Measurements from ENCODE around the gene FOLR2.
"Not testable (repeated sequence)": the region's sequence is repeated elsewhere in the genome, so short reads cannot be mapped to it uniquely, and the experiment has no call there.

The FOLR2 gene

DNA sequence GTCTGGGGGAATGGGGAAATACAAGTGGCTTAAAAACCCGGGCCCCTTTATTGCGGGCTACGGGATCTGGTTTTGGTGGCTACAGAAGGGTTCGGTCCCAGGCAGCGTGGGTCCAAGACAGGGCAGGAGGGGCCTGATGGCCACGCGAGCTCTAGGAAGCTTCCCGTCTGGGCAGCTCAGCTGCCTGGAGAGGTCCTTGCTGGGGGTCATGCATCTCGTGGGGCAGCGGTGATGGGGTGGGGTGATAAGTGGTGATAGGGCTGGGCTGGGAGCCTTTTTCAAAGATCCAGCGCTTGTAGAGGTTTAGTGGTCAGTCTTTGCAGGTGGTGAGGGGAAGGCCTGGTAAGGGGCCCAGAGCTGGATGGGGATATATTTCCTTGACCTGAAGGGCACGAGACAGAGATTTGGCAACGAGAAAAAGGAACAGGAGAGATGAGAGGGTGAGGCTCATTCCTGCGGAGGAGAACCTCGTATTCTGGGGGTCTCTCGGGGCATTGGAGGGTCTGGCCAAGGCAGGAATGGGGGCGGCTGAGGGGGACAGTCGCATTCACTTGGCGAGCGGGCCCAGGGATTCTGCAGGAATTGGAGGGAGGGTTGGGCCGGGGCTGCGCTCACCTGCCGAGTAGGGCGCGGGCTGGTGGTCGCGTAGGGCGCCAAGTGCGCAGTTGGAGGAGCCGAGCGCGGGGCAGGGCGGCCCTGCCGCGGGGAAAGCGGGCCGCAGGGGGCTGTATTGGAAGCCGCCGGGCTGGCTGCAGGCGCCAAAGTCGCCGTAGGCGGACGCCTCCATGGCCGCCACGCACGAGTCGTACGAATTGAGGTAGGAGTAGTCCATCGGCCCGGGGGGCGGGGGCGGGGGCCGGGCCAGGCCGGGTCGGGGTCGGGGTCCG, 26.8 kb downstream of the FOLR2 start:
- no peak for DNase-seq

DNA sequence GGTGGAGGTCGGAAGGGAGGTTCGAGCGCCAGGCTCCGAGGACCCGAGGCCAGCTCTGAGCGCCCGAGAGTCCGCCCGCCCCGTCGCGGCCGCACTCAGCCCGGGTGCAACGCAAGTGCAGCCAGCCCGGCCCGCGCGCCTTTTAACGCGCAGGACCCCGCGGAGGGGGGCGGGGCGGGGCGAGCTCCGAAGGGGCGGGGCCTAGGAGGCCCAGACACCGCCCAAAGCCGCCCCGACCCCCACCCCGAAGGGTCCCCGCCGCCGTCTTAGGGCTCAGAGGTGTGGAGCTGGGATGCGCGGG, 27.4 kb downstream of the FOLR2 start, which contains the start of gene PHOX2A:
PHOX2A (minus strand) TSS at position 117 of the 301 bp plus-strand sequence. CDS start 172 bp downstream, outside the sequence.
- DNase-seq: no peak

DNA sequence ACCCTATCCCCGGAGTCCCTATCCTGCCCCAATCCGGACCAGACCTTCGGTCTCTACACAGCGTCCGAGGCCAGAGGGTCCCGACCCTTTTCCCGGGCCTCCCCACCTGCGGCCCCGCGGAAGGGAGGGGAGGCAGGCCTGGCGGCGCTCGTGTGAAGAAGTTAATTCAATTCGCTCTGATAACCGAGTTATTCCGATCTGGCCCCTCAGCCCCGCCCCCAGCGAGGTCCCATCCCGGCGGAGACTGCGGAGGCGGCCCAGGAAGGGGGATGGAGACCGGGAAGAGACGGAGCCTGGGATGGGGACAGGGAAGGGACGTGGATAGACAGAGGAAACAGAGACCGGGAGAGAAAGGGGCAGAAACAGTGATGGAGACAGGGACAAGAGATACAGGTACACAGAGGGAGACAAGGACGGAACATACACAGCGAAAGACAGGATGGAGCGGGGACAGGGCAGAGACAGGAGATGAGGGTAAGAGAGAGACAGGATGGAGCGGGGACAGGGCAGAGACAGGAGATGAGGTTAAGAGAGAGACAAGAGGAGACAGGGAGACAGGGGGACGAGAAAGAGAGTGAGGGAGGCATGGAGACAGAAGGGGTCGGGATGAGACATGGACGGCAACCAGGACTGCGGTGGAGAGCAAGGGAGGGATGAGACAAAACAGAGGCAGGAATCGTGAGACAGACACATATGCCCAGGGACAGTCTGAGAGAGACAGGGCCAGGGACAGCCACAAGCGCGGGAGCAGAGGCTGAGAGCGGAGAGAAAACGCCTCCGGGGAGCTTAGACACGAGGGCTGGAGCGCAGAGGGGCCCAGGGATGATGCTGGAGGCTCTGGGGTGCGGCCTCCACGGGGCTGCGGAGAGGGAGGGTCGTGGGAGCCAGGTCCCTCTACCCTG, 28.0 kb downstream of the FOLR2 start:
- no peak for DNase-seq

DNA sequence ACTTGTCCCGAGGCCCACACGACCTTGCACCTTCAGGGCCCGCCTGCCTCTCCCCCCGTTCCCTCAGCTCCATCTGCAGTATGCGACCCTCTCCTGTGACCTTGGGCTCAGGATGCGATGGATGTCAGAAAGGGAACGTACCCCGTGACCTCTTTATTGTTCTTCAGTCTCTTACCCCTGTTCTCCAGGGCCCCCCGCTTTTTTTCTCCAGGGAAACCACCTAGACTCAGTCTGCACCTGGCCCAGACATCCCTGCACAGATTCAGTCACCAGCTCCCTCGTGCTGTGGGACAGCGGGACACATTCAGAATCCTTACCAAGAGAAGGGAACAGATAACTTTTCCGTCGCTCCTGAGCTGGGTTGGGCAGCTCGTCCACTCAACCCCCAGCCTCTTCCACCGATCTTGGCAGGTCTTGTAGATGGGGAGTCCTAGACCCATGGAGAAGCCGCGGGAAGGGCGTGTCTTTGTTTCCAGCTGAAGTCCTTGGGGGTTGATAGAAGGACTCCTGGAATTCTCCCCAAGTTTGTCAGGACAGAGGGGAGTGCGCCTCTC, 28.7 kb downstream of the FOLR2 start:
- no peak for DNase-seq

DNA sequence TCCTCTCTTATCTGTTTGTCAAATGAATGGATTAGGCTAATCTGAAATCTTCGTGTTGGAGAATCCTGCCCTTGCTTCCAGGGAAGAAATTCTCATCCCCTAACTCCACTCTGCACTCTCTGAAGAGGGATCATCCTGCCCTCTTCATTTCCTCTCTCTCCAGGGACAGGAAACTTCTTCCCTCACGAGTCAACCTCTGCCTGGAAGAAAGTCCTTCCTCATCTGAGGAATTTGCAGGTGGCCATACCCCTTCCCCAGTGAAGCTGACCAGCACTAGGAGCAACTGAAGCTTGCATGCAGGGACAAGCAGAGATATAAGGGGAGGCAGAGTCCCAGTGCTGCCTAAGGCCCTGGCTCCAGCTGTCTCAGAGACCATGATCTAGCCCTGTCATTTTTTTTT, 31.0 kb downstream of the FOLR2 start:
- no peak for DNase-seq

DNA sequence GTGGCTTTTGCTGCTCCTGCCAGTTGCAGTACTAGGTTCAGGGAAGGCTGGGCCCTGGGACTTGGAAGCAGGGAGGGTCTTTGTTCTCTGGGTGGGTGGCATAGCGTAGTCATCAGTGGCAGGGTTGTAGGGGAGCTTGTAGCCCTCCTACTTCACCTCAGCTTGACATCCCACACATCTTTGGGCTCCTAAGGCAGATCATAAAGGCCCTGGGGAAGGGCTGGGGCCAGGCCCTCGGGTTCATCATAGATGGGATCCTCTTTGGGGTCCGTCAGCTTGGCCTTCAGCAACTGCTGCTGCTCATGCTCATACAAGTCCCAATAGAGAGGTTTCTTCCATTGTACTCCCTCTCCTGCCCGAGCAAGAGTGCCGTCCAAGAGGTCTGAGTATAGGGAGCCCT, 33.4 kb downstream of the FOLR2 start:
- no peak for DNase-seq

DNA sequence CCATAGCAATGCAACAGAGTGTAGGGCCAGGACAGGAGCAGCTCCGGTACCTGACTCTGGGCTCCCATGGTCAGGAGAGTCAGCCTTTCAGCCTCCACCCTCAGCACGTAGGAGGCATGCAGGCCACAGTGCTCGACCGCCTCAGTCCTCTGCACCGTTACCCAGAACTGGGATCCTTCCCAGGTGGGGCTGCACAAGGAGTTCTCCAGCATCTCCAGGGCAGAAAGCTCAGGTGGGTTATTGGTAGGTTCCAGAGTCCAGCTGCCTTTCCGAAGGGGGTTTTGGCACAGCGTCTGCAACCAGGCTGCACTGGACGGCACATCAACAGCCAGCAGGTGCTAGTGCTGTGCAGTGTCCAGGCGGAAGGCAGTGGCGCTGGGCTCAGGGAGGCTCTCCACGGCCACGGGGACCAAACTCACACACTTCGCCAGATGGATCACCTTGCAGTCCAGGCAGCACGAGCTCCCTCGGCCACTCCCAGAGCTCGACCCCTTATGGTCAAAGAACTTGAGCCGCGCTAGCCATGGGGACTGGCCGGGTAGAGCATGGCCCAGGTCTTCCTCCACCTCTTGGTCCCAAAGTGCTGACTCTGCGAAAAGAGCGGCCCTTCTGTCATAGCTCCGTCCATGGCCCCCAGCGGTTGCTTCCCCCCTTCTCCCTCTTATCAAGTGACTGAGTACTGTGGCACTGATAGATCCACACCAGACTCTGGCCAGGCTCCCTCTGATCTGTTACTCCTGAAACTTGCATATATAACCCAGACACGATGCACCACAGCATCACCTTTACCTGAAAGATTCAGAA, 34.3 kb downstream of the FOLR2 start:
- DNase-seq: no peak

DNA sequence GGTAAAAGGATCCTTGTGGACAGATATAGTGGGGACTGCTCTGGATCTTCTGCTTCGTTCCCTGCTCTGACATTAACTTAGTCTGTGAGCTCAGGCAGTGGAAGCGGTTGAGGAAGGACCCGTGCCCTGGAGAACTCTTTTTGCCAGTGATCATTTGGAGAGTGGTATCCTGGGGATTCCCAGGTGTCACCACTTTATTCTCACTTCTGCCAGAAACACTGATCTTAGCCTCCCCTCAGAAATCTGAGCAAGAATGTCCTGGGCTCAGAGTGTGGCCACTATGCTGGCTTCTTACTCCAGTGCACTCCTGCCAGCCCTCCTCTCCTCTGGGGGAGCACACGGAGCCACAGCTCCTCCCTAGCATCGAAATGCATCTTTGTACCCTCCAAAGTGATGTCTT, 35.0 kb downstream of the FOLR2 start:
- no peak for DNase-seq

DNA sequence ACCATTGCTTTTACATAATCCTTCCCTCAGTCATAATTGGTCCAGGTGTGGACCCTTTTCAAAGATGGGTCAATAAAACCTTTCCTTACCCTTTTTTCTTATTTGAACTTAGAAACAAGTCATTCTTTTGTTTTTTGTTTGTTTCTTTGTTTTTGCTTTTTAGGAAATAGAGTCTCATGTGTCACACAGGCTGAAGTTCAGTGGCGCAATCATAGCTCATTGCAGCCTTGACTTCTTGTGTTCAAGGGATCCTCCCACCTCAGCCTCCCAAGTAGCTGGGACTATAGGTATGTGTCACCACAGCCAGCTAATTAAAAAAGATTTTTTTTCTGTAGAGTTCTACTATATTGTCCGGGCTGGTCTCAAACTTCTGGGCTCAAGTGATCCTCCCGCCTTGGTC, 36.8 kb downstream of the FOLR2 start:
- peak; percentile 42 for DNase-seq

DNA sequence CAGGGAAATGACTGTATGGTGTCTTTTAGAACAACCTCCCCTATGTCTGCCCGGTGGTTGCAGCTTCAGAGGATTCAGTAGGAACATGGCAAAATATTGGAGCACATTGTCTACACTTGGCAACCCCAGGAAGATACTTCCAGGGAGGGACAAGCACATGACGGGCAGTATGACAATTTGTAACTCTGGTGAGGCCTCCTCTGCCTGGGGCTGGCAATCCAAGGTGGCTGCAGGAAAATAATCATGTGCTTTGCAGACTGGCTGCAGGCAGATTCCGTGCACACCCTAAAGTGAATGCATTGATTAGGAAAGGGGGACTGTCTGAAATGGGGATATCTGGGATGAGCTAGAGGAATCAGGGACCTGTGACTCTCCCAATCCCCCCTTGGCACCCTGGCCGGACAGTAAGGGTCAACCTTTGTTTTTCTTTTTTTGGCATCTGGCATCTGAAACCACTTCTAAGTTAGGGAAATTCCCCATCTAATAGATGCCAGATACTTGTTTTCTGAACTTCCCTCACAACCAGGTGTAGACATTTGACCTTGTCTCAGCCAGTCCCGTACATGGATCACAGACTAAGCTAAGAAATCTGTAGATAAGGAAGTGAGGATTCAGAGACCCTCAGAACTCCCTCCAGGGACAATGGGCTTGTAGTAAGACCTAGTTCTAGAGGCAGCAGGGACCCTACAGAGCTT, 37.9 kb downstream of the FOLR2 start:
- no peak for DNase-seq

DNA sequence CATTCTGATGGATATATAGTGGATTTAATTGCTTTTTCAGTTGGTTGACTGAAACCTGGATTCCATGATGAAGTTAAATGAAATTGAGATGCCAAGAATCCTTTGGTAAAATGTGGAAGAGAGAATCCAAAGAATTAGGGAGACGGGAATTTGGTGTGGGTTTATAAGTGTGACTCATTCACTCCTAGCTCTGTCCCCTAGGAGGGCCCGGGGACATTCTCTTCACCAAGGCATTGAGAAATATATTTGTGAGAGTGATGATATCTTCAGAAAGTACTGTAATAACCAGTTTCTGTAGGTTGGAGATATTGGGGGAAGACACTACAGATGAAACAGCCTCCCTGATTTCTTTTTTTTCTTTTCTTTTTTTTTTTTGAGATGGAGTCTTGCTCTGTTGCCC, 41.0 kb downstream of the FOLR2 start:
- DNase-seq: no peak

DNA sequence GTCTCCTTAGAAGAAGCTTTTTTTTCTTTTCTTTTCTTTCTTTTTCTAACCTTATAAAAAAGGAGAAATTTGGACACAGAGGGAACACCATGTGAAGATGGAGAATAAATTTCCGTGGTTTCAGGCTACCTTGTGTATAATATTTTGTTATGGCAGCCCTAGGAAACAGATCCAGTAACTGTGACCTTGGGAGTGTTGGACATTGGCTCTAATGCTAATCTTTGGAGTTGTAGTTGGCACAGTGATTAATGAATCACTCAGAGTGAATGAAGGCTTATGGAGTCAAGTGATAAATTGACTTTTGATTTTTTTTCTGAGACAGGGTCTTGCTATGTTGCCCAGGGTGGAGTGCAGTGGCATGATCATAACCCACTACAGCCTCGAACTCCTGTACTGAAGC, 42.9 kb downstream of the FOLR2 start:
- DNase-seq: no peak

DNA sequence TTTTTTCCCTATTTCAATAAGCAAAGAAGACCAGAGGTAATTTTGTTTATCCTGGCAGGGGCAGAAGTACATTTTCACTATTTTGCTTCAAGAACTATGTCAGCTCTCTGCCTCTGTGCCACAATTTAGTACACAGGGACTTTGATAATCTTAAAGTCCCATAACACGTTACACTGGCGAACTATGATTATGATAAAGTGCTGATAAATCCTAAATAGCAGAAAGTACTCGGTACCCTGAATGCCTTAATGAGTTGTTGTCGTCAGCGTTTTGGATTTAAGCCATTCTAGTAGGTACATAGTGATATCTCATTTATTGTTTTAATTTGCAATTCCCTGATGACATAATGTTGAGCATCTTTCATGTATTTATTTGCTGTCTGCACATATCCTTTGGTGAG, 44.0 kb downstream of the FOLR2 start:
- no peak for DNase-seq

DNA sequence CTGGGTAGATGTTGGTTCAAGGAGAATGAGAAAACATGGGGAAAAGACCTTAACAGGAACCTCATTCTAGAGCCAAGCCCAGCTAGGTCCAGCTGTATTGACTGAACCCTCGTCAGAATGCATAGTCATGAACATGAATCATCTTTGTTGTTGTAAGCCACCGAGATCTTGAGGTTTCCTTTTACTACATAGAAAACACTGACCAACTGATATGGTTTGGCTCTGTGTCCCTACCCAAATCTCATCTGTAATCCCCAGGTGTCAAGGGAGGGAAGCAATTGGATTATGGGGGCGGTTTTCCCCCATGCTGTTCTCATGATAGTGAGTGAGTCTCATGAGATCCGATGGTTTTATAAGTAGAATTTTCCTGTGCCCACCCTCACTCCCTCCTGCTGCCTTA, 46.8 kb downstream of the FOLR2 start:
- DNase-seq: peak; percentile 73

DNA sequence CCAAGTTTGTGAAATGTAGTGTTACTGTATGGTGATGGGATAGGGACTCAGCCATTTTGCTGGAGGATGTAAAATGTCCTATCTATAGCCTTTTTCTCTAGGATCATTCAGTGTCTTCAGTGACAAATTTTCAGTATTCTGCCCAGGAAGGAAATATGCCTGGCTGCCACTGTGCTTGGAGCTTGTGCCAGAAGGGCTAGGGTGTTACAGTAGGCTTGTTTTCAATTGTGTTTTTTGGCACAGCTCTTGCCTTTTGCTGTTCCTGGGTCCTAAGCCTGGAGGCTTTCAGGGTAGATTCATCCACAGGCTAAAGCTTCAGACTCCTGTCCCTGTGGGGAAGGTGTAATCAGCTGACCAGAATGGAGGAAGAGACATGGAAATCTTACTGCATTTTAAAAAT, 49.4 kb downstream of the FOLR2 start:
- DNase-seq: no peak

DNA sequence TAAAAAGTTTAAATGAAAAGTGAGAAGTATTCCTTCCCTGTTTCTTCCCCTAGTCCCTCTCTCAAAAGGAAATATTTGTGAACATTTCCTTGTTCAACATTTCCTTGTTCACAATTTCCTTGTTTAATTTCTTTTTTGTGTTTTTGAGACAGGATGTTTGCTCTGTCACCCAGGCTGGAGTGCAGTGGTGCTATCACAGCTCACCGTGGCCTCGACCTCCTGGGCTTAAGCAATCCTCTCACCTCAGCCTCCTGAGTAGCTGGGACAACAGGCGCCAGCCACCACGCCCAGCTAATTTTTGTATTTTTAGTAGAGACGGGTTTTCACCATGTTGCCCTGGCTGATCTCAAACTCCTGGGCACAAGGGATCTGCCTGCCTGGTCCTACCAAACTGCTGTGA, 50.4 kb downstream of the FOLR2 start:
- DNase-seq: not testable (repeated sequence)

DNA sequence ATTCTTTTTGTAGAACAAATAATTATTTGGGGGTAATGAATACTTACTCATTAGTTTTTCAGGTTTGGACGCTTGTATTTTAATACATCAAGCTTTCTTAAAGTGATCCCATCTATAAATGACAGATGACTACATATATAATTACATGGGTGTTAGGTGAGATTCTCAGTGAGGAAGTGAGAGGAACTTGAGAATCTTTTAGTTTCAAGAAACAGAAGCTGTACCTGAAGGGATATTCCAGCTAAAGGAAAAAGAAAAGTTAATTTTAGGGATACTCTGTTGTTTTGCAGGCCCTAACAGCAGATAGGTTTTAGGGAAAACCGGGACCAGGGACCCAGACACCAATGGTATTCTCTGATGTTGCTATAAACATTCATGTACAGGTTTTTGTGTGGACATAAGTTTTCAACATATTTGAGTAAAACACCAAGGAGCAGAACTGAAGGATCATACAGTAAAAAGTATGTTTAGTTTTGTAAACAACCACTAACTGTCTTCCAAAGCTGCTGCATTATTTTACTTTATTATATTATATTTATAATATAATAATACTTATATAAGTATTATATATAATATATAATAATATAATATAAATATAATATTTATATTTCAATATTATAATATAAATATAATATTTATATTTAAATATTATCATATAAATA, 51.5 kb downstream of the FOLR2 start:
- DNase-seq: no peak
